Astrocyte (in vitro differentiated cells and primary cell): ENCODE measurements around the gene AQP1. TPM values are rescaled to one million over a fixed set of nuclear protein-coding genes. Genes with fewer than 3 reads are reported as not detected.

ENCODE experiments used
- DNase-seq: peaks from one replicate; pipeline ENCODE4 v3.0.0-alpha.2; 2010; ENCODE audit warnings: low read depth
- FAIRE-seq: peaks from 2 replicates; lab custom pipeline; 2011; peaks lifted over from hg19 to GRCh38; lab: Jason Lieb, UNC
- H2AFZ ChIP-seq: 2 replicates; pipeline ENCODE4 v1.6.0; 2012; ENCODE audit warnings: low read depth, low read length, inconsistent platforms
- H3K27ac ChIP-seq: 2 replicates; pipeline ENCODE4 v1.5.1; 2011; ENCODE audit warnings: low read depth, low read length, inconsistent platforms
- H3K27me3 ChIP-seq: 2 replicates; pipeline ENCODE4 v1.6.0; 2011; ENCODE audit warnings: low read length, inconsistent platforms; ENCODE audit not compliant: insufficient read depth
- H3K36me3 ChIP-seq: 2 replicates; pipeline ENCODE4 v1.5.1; 2011; ENCODE audit warnings: low read length, inconsistent platforms; ENCODE audit not compliant: insufficient read depth
- H3K4me1 ChIP-seq: 2 replicates; pipeline ENCODE4 v1.5.1; 2011; ENCODE audit warnings: low read length, inconsistent platforms; ENCODE audit not compliant: insufficient read depth
- H3K4me2 ChIP-seq: 2 replicates; pipeline ENCODE4 v1.6.0; 2012; ENCODE audit warnings: low read length, inconsistent platforms
- H3K4me3 ChIP-seq: 2 replicates; pipeline ENCODE4 v1.5.1; 2011; ENCODE audit warnings: low read depth, mild to moderate bottlenecking, low read length, inconsistent platforms; ENCODE audit not compliant: insufficient read depth
- H3K79me2 ChIP-seq: 2 replicates; pipeline ENCODE4 v1.6.0; 2012; ENCODE audit warnings: mild to moderate bottlenecking, low read length, inconsistent platforms; ENCODE audit not compliant: insufficient read depth
- H3K9ac ChIP-seq: 2 replicates; pipeline ENCODE4 v1.6.0; 2012; ENCODE audit warnings: mild to moderate bottlenecking, low read length, inconsistent platforms
- H3K9me3 ChIP-seq: 2 replicates; pipeline ENCODE4 v1.5.1; 2012; ENCODE audit warnings: low read depth, mild to moderate bottlenecking, low read length, inconsistent platforms; ENCODE audit not compliant: insufficient read depth
- H4K20me1 ChIP-seq: 2 replicates; pipeline ENCODE4 v1.6.0; 2012; ENCODE audit warnings: low read length, inconsistent platforms; ENCODE audit not compliant: insufficient read depth
- H3K27ac Mint-ChIP-seq: one replicate; pipeline ENCODE4 v1.8.0; 2021; ENCODE audit warnings: mild to moderate bottlenecking, mixed read lengths; ENCODE audit not compliant: unreplicated experiment
- H3K27me3 Mint-ChIP-seq: one replicate; pipeline ENCODE4 v1.8.0; 2021; ENCODE audit warnings: low read depth, mixed read lengths; ENCODE audit not compliant: unreplicated experiment
- H3K36me3 Mint-ChIP-seq: one replicate; pipeline ENCODE4 v1.8.0; 2021; ENCODE audit warnings: low read depth, mixed read lengths; ENCODE audit not compliant: unreplicated experiment
- H3K4me1 Mint-ChIP-seq: one replicate; pipeline ENCODE4 v1.8.0; 2021; ENCODE audit warnings: low read depth, mixed read lengths; ENCODE audit not compliant: unreplicated experiment
- H3K4me3 Mint-ChIP-seq: one replicate; pipeline ENCODE4 v1.8.0; 2021; ENCODE audit warnings: mild to moderate bottlenecking, moderate library complexity, mixed read lengths; ENCODE audit not compliant: unreplicated experiment
- H3K9me3 Mint-ChIP-seq: one replicate; pipeline ENCODE4 v1.8.0; 2021; ENCODE audit warnings: mild to moderate bottlenecking, mixed read lengths; ENCODE audit not compliant: unreplicated experiment
- CTCF ChIP-seq: IDR thresholded peaks from 2 replicates; pipeline ENCODE4 v1.5.1; 2011; ENCODE audit warnings: low read depth, mild to moderate bottlenecking, inconsistent platforms, low read length, moderate library complexity; ENCODE audit not compliant: insufficient read depth
- EZH2 ChIP-seq: IDR thresholded peaks from 2 replicates; pipeline ENCODE4 v1.6.1; 2012; ENCODE audit warnings: mild to moderate bottlenecking, low read length, inconsistent platforms; ENCODE audit not compliant: insufficient read depth
- total RNA-seq: library from RNA; stranded (reverse); gene quantifications from 2 replicates; pipeline ENCODE4 v1.2.1, GENCODE V29; 2021

The AQP1 gene
- total RNA-seq, 1 donor from 2014 or later = 6.7 TPM

DNA sequence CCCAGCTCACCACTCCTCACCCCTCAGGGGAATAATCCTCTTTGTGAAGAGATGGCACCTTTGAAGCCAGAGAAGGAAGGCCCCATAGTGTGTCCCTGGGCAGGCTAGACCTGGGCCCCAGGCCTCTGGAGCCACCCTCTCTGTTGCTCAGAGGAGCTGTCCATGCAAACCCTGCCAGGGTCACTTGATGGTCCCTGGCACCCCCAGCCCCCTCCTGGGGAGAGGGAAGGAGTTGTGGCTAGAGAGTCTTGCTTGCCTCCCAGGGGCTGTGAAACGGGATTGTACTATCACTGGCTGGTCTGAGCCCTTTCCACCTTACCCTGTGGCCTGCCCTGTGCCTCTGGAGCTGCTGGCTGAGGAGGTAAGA is 57.9 kb downstream of the AQP1 start:
- Mint-ChIP-seq H3K27ac (no peak overlapping the region), H3K4me3 (no peak overlapping the region), H3K9me3 (no peaks in the 10 kb centered on the region), H3K36me3 (no peaks in the 10 kb centered on the region), H3K4me1 (peaks cover 2% of the 10 kb centered on the region), H3K27me3 (peaks cover 77% of the 10 kb centered on the region)
- Histone ChIP-seq H3K79me2 (no peaks in the 10 kb centered on the region), H3K27me3 (peaks cover 45% of the 10 kb centered on the region), H3K4me3 (no peak overlapping the region), H4K20me1 (no peaks in the 10 kb centered on the region), H3K27ac (no peak overlapping the region), H3K9ac (no peak overlapping the region), H3K36me3 (no peaks in the 10 kb centered on the region), H2AFZ (no peak overlapping the region), H3K4me1 (no peaks in the 10 kb centered on the region), H3K4me2 (no peak overlapping the region), H3K9me3 (no peaks in the 10 kb centered on the region)
- no peak for DNase-seq
- no peak for FAIRE-seq
- TF ChIP-seq EZH2 (no peak), CTCF (no peak)

- H3K27ac Mint-ChIP-seq = no peak overlapping the region
- Histone ChIP-seq H3K4me1 (no peaks in the 10 kb centered on the region), H4K20me1 (no peaks in the 10 kb centered on the region), H3K27me3 (peaks cover 43% of the 10 kb centered on the region), H3K27ac (no peak overlapping the region), H3K4me3 (no peak overlapping the region), H3K4me2 (no peak overlapping the region), H3K79me2 (no peaks in the 10 kb centered on the region), H2AFZ (no peak overlapping the region), H3K9ac (no peak overlapping the region), H3K9me3 (no peaks in the 10 kb centered on the region), H3K36me3 (no peaks in the 10 kb centered on the region)
- TF ChIP-seq EZH2 = no peak
- no peak for TF ChIP-seq CTCF
- H3K27me3 Mint-ChIP-seq = peaks cover 77% of the 10 kb centered on the region
- FAIRE-seq (no peak), DNase-seq (no peak)
- H3K9me3 Mint-ChIP-seq = no peaks in the 10 kb centered on the region
- H3K36me3 Mint-ChIP-seq = no peaks in the 10 kb centered on the region
- no peak overlapping the region for H3K4me3 Mint-ChIP-seq
- peaks cover 2% of the 10 kb centered on the region for H3K4me1 Mint-ChIP-seq
Observed at GRCh38 chr7:30970074-30970473, 58.4 kb downstream of the AQP1 start.

DNA sequence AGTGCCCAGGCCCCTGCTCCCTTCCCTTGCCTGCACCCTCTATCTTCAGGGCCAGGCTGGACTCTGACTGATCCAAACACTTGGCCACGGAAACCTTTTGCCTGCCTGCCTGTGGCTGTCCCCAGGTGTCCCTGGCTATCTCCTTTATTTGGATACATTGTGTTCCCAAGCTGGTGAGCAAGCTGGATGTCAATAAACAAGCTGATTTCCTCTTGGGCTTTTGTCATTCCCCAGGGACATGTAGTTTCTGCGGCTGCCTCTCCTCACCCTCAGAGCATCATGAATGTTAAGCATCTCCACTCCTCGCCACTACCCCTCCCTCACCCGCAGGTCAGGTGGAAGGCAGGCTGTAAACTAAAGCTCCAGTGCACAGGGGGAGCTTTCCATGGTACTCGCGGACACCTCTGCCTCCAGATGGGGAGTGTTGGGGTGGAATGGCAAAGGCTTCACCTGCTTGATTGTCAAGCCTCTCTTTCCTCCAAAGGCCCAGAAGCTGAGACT is 59.0 kb downstream of the AQP1 start:
- peaks cover 43% of the 10 kb centered on the region for H3K27me3 ChIP-seq
- TF ChIP-seq CTCF (no peak), EZH2 (no peak)
- Mint-ChIP-seq H3K27me3 (peaks cover 78% of the 10 kb centered on the region), H3K4me3 (no peak overlapping the region), H3K9me3 (no peaks in the 10 kb centered on the region), H3K4me1 (peaks cover 2% of the 10 kb centered on the region), H3K27ac (no peak overlapping the region), H3K36me3 (no peaks in the 10 kb centered on the region)
- no peaks in the 10 kb centered on the region for H3K9me3 ChIP-seq
- no peaks in the 10 kb centered on the region for H4K20me1 ChIP-seq
- H2AFZ ChIP-seq = no peak overlapping the region
- FAIRE-seq (no peak), DNase-seq (no peak)
- no peak overlapping the region for H3K9ac ChIP-seq
- no peaks in the 10 kb centered on the region for H3K36me3 ChIP-seq
- no peaks in the 10 kb centered on the region for H3K79me2 ChIP-seq
- no peak overlapping the region for H3K27ac ChIP-seq
- H3K4me1 ChIP-seq = no peaks in the 10 kb centered on the region
- no peak overlapping the region for H3K4me2 ChIP-seq
- H3K4me3 ChIP-seq = no peak overlapping the region
